ENCODE results near the gene ZNF337. TPM values are rescaled to one million over a fixed set of nuclear protein-coding genes. Genes with fewer than 3 reads are reported as not detected.
"Not testable (repeated sequence)": the region's sequence is repeated elsewhere in the genome, so short reads cannot be mapped to it uniquely, and the experiment has no call there.

Gene ZNF337
- total RNA-seq, 5 donors from 2014 or later (not counting 1 experiment from before 2014, with no cell fraction given): 22.5 to 33.1 (median 27.0) TPM

DNA sequence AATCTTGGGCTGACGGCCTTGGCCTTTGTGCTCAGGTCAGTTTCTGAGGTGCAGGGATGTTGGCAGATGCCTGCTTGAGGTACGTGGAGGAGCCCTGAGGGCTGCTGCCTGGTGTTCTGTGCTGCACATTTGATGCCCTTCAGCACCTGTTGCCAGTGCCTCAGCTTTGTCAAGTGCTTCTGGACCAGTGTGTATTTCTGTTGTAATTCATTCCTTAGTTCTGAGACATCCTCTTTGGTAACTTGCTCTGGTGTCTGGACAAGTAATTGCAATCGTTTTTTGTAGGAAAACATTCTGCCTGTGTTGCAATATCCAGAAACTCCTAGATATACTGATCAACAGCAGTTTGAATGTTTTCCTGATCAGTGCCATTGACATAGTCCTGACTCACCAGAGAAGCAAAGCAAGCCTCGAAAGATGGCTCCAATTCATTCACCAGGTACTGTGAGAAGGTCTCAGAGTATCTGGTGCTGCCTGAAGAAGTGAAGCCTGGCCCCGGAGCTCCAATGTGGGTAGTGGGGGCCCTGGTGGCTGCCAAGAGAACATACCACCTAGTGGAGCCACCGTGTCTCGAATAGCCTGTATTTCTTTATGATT lies 26.7 kb downstream of the ZNF337 start:
- ATAC-seq (replicated peaks in 1 of 4): no peak
- Mint-ChIP-seq H3K4me3 (no peak overlapping the region), H3K9me3 (peaks cover 2 to 8% (median 3%) of the 10 kb centered on the region in 3 donors), H3K27ac (no peak overlapping the region), H3K27me3 (no peaks in the 10 kb centered on the region), H3K36me3 (peaks cover 24% of the 10 kb centered on the region), H3K4me1 (no peaks in the 10 kb centered on the region)
- no peaks in the 10 kb centered on the region for H3K4me1 ChIP-seq (ENCODE audit: control insufficient read depth in 1 of 2, extremely low read depth in 1 of 2, insufficient read depth in 2 of 2, low read length in 2 of 2)
- no peaks in the 10 kb centered on the region for H3K9me3 ChIP-seq
- ChIA-PET POLR2A (no interaction called here), CTCF (no interaction called here)
- peaks cover 2 to 10% of the 10 kb centered on the region in 2 donors for H3K36me3 ChIP-seq (ENCODE audit: control insufficient read depth in 2 of 2, extremely low read depth in 1 of 2, insufficient read depth in 1 of 2, low read length in 1 of 2)
- no peak overlapping the region for H3K27ac ChIP-seq (ENCODE audit: low read length)
- WGBS (ENCODE audit: insufficient coverage): 87% methylated on average over 4 of the region's 7 CpGs
- H3K4me3 ChIP-seq (ENCODE audit: control insufficient read depth in 1 of 2, extremely low read depth in 1 of 2, low read length in 1 of 2): no peak overlapping the region
- no peak for DNase-seq
- no peaks in the 10 kb centered on the region for H3K27me3 ChIP-seq (replicated peaks in 1 of 2; ENCODE audit: control insufficient read depth in 2 of 2, extremely low read depth in 1 of 2, insufficient read depth in 2 of 2, low read length in 1 of 2)

DNA sequence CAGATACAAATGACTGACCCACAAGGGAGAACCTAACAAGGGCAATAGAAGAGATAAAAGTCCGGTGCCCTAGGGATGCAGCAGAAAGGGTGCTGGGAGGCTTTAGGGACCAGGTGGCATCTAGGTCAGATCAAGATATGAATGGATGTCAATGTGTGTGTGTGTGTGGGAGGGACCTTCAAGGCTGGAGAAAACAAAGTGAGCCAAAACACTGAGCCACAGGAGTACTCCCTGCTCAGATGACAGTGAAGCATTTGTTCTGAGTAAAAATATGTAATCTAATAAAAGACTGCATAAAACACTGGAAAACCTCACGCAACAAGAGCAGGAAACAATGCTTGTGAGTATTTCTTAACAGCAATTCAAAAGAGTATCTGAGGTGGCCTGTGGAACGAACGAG lies 28.2 kb downstream of the ZNF337 start:
- CTCF ChIA-PET: interaction anchor here (0.6 to 0.7 kb wide), 2 partner anchors 8 to 45 kb away, joined by 3 to 5 read pairs; no protein-coding TSS in a partner anchor
- no peak overlapping the region for H3K27ac Mint-ChIP-seq
- no peaks in the 10 kb centered on the region for H3K27me3 Mint-ChIP-seq
- POLR2A ChIA-PET: no interaction called here
- H3K4me3 Mint-ChIP-seq: no peak overlapping the region
- peaks cover 10% of the 10 kb centered on the region for H3K36me3 Mint-ChIP-seq
- Histone ChIP-seq H3K4me3 (ENCODE audit: control insufficient read depth in 1 of 2, extremely low read depth in 1 of 2, low read length in 1 of 2) (no peak overlapping the region), H3K27me3 (replicated peaks in 1 of 2; ENCODE audit: control insufficient read depth in 2 of 2, extremely low read depth in 1 of 2, insufficient read depth in 2 of 2, low read length in 1 of 2) (no peaks in the 10 kb centered on the region), H3K36me3 (ENCODE audit: control insufficient read depth in 2 of 2, extremely low read depth in 1 of 2, insufficient read depth in 1 of 2, low read length in 1 of 2) (peaks cover 0 to 2% of the 10 kb centered on the region in 2 donors), H3K9me3 (no peaks in the 10 kb centered on the region), H3K27ac (ENCODE audit: low read length) (no peak overlapping the region), H3K4me1 (ENCODE audit: control insufficient read depth in 1 of 2, extremely low read depth in 1 of 2, insufficient read depth in 2 of 2, low read length in 2 of 2) (no peaks in the 10 kb centered on the region)
- DNase-seq (no peak), ATAC-seq (replicated peaks in 1 of 4) (no peak)
- WGBS (ENCODE audit: insufficient coverage): 80% methylated on average over 1 of the region's 4 CpGs
- H3K4me1 Mint-ChIP-seq: no peaks in the 10 kb centered on the region
- H3K9me3 Mint-ChIP-seq: peaks cover 2 to 4% (median 3%) of the 10 kb centered on the region in 3 donors

DNA sequence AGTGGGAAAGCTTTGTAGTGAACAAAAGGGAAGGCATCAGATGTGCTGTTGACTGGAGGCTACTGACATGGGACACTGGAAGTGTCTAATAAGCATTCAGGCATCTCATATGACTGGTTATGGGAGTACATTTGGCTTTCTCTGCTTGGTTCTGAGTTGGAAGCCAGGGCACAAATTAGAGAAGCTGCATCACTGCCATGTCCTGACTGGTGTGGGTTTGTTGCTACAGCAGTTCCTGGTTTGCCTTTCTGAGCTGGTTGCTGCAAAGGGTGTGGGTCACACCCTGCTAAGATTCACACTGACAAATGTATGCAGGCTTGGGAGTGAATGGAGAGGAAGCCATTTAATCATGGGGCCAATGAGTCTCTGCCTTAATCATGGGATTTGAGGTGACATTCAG lies 36.7 kb downstream of the ZNF337 start:
- ChIA-PET POLR2A (no interaction called here), CTCF (interaction anchor here in 1 of 2 donors (0.5 kb wide), 1 partner anchor 8 kb away, joined by 5 read pairs; no protein-coding TSS in a partner anchor)
- Histone ChIP-seq H3K27ac (ENCODE audit: low read length) (no peak overlapping the region), H3K27me3 (replicated peaks in 1 of 2; ENCODE audit: control insufficient read depth in 2 of 2, extremely low read depth in 1 of 2, insufficient read depth in 2 of 2, low read length in 1 of 2) (peaks cover 0 to 2% of the 10 kb centered on the region in 2 experiments), H3K9me3 (no peaks in the 10 kb centered on the region), H3K4me3 (ENCODE audit: control insufficient read depth in 1 of 2, extremely low read depth in 1 of 2, low read length in 1 of 2) (no peak overlapping the region), H3K4me1 (ENCODE audit: control insufficient read depth in 1 of 2, extremely low read depth in 1 of 2, insufficient read depth in 2 of 2, low read length in 2 of 2) (no peaks in the 10 kb centered on the region), H3K36me3 (ENCODE audit: control insufficient read depth in 2 of 2, extremely low read depth in 1 of 2, insufficient read depth in 1 of 2, low read length in 1 of 2) (no peaks in the 10 kb centered on the region)
- DNase-seq (no peak), ATAC-seq (replicated peaks in 1 of 4) (no peak)
- Mint-ChIP-seq H3K4me3 (no peak overlapping the region), H3K36me3 (peaks cover 28% of the 10 kb centered on the region), H3K27me3 (no peaks in the 10 kb centered on the region), H3K9me3 (no peaks in the 10 kb centered on the region), H3K4me1 (peaks cover 0 to 7% (median 0%) of the 10 kb centered on the region in 3 donors), H3K27ac (no peak overlapping the region)

DNA sequence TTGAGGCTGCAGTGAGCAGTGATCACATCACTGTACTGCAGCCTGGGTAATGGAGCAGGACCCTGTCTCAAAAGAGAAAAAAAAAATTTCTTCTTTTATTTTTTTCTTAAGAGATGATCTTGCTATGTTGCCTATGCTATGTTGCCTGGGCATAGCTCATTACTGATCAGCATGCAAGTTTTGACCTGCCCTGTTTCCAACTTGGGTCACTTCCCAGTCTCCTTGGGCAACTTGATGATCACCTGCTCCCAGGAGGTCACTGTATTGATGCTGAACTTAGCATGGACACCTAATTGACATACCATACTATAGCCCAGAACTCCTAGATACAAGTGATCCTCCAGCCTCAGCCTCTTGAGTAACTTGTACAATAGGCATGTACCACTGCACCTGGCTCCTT lies 42.2 kb downstream of the ZNF337 start:
- no peaks in the 10 kb centered on the region for H3K9me3 Mint-ChIP-seq
- DNase-seq: no peak

DNA sequence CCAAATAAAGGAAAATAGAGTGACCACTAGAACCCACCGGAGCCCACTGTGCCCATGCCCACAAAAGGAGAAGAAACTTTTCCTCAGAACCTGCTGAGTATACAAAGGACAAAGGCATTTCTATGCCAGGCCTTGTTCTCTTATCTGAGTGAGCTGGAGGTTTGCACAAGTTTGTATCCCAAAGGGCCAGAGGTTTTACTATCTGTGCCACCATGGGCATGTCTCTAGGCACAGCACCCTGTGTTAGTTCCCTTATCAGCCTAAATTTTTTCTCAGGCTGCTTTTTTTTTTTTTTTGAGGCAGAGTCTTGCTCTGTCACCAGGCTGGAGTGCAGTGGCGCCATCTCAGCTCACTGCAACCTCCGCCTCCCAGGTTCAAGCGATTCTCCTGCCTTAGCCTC lies 43.8 kb downstream of the ZNF337 start:
- ATAC-seq (replicated peaks in 1 of 4); POLR2A ChIA-PET; H3K4me1 Mint-ChIP-seq; H3K27me3 ChIP-seq (replicated peaks in 1 of 2; ENCODE audit: control insufficient read depth in 2 of 2, extremely low read depth in 1 of 2, insufficient read depth in 2 of 2, low read length in 1 of 2); H3K27ac ChIP-seq (ENCODE audit: low read length); H3K4me3 ChIP-seq (ENCODE audit: control insufficient read depth in 1 of 2, extremely low read depth in 1 of 2, low read length in 1 of 2); H3K9me3 ChIP-seq; DNase-seq; H3K27me3 Mint-ChIP-seq; H3K36me3 ChIP-seq (ENCODE audit: control insufficient read depth in 2 of 2, extremely low read depth in 1 of 2, insufficient read depth in 1 of 2, low read length in 1 of 2); H3K4me1 ChIP-seq (ENCODE audit: control insufficient read depth in 1 of 2, extremely low read depth in 1 of 2, insufficient read depth in 2 of 2, low read length in 2 of 2); CTCF ChIA-PET; H3K4me3 Mint-ChIP-seq; H3K27ac Mint-ChIP-seq; H3K9me3 Mint-ChIP-seq: not testable (repeated sequence)
- WGBS (ENCODE audit: insufficient coverage): 100% methylated on average over 1 of the region's 4 CpGs
- H3K36me3 Mint-ChIP-seq: peaks cover 31% of the 10 kb centered on the region

More for the DNA sequence above, 42.2 kb downstream of the ZNF337 start:
- Histone ChIP-seq H3K27ac (ENCODE audit: low read length) (no peak overlapping the region), H3K36me3 (ENCODE audit: control insufficient read depth in 2 of 2, extremely low read depth in 1 of 2, insufficient read depth in 1 of 2, low read length in 1 of 2) (no peaks in the 10 kb centered on the region), H3K27me3 (replicated peaks in 1 of 2; ENCODE audit: control insufficient read depth in 2 of 2, extremely low read depth in 1 of 2, insufficient read depth in 2 of 2, low read length in 1 of 2) (no peaks in the 10 kb centered on the region), H3K9me3 (no peaks in the 10 kb centered on the region), H3K4me1 (ENCODE audit: control insufficient read depth in 1 of 2, extremely low read depth in 1 of 2, insufficient read depth in 2 of 2, low read length in 2 of 2) (no peaks in the 10 kb centered on the region), H3K4me3 (ENCODE audit: control insufficient read depth in 1 of 2, extremely low read depth in 1 of 2, low read length in 1 of 2) (no peak overlapping the region)
- Mint-ChIP-seq H3K36me3 (peaks cover 32% of the 10 kb centered on the region), H3K4me1 (peaks cover 0 to 7% (median 0%) of the 10 kb centered on the region in 3 donors), H3K27me3 (no peaks in the 10 kb centered on the region), H3K4me3 (no peak overlapping the region), H3K27ac (no peak overlapping the region)
- ChIA-PET CTCF (no interaction called here), POLR2A (no interaction called here)
- no peak for ATAC-seq (replicated peaks in 1 of 4)

DNA sequence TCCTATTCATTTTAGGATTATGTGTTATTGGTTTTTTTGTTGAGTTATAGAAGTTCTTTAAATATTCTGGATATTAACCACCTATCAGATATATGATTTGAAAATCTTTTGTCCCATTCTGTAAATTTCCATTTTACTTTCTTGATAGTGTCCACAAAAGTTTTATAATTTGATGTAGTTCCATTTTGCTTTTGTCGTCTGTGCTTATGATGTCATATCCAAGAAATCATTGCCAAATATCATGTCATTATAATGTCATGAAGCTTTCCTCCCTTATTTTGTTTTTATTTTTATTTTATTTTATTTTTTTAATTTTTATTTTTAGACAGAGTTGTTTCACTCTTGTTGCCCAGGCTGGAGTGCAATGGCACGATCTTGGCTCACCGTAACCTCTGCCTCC lies 51.8 kb downstream of the ZNF337 start:
- Histone ChIP-seq H3K4me1 (ENCODE audit: control insufficient read depth in 1 of 2, extremely low read depth in 1 of 2, insufficient read depth in 2 of 2, low read length in 2 of 2) (peaks cover 0 to 4% of the 10 kb centered on the region in 2 experiments), H3K9me3 (no peaks in the 10 kb centered on the region), H3K27me3 (replicated peaks in 1 of 2; ENCODE audit: control insufficient read depth in 2 of 2, extremely low read depth in 1 of 2, insufficient read depth in 2 of 2, low read length in 1 of 2) (no peaks in the 10 kb centered on the region), H3K4me3 (ENCODE audit: control insufficient read depth in 1 of 2, extremely low read depth in 1 of 2, low read length in 1 of 2) (no peak overlapping the region), H3K36me3 (ENCODE audit: control insufficient read depth in 2 of 2, extremely low read depth in 1 of 2, insufficient read depth in 1 of 2, low read length in 1 of 2) (no peaks in the 10 kb centered on the region), H3K27ac (ENCODE audit: low read length) (no peak overlapping the region)
- no CpG with 5 or more reads among the region's 3 CpGs for WGBS (ENCODE audit: insufficient coverage)
- ATAC-seq (replicated peaks in 1 of 4) (no peak), DNase-seq (no peak)
- Mint-ChIP-seq H3K36me3 (peaks cover 21% of the 10 kb centered on the region), H3K4me3 (no peak overlapping the region), H3K27ac (no peak overlapping the region), H3K4me1 (peaks cover 10% of the 10 kb centered on the region in 3 donors), H3K27me3 (no peaks in the 10 kb centered on the region), H3K9me3 (no peaks in the 10 kb centered on the region)
- POLR2A ChIA-PET: interaction anchor here in 1 of 2 donors (0.6 kb wide), 1 partner anchor 588 kb away, joined by 3 read pairs; no protein-coding TSS in a partner anchor
- CTCF ChIA-PET: no interaction called here

DNA sequence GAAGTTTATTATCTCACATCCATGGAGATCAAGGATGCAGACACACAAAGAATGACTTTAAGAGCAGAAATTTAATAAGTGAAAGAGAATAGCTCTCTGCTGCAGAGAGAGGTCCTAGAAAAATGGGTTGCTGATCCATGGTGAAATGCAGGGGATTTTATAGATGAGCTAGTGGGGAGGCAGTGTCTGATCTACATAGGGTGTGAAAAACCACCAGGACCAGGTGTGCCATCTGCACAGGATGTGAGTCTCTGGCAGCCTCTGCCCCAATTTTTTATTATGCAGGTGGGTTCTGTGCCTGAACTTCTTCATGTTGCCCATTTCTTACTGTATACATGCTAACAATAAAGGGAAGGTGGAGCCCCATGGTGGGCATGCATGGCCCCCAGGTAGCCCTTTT lies 52.9 kb downstream of the ZNF337 start:
- peaks cover 21% of the 10 kb centered on the region for H3K36me3 Mint-ChIP-seq
- H3K27me3 ChIP-seq (replicated peaks in 1 of 2; ENCODE audit: control insufficient read depth in 2 of 2, extremely low read depth in 1 of 2, insufficient read depth in 2 of 2, low read length in 1 of 2): no peaks in the 10 kb centered on the region
- no peak overlapping the region for H3K27ac Mint-ChIP-seq
- H3K36me3 ChIP-seq (ENCODE audit: control insufficient read depth in 2 of 2, extremely low read depth in 1 of 2, insufficient read depth in 1 of 2, low read length in 1 of 2): no peaks in the 10 kb centered on the region
- no peaks in the 10 kb centered on the region for H3K9me3 Mint-ChIP-seq
- DNase-seq (peak in 5 of 35 experiments; percentile 2 to 10 (median 3)), ATAC-seq (replicated peaks in 1 of 4) (peak in 2 of 4 experiments; percentile 52 to 61)
- no peak overlapping the region for H3K27ac ChIP-seq (ENCODE audit: low read length)
- H3K4me1 ChIP-seq (ENCODE audit: control insufficient read depth in 1 of 2, extremely low read depth in 1 of 2, insufficient read depth in 2 of 2, low read length in 2 of 2): peaks cover 0 to 4% of the 10 kb centered on the region in 2 experiments
- no peak overlapping the region for H3K4me3 ChIP-seq (ENCODE audit: control insufficient read depth in 1 of 2, extremely low read depth in 1 of 2, low read length in 1 of 2)
- H3K27me3 Mint-ChIP-seq: no peaks in the 10 kb centered on the region
- no peak overlapping the region for H3K4me3 Mint-ChIP-seq
- POLR2A ChIA-PET: no interaction called here
- no peaks in the 10 kb centered on the region for H3K9me3 ChIP-seq
- H3K4me1 Mint-ChIP-seq: peaks cover 10% of the 10 kb centered on the region in 3 donors
- CTCF ChIA-PET: no interaction called here
